ENCODE results near the gene CALML5.

Gene CALML5

GRCh38 chr10:5460468-5461202, 38.7 kb downstream of the CALML5 start:
- no peak for DNase-seq

GRCh38 chr10:5458949-5459747, 40.2 kb downstream of the CALML5 start:
- DNase-seq: no peak

GRCh38 chr10:5458425-5458824, 40.9 kb downstream of the CALML5 start:
- DNase-seq: no peak

GRCh38 chr10:5457741-5458140, 41.6 kb downstream of the CALML5 start:
- DNase-seq: no peak

- DNase-seq: no peak
Measured at GRCh38 chr10:5456563-5456962, 42.8 kb downstream of the CALML5 start.

GRCh38 chr10:5453749-5454489, 45.5 kb downstream of the CALML5 start:
- no peak for DNase-seq

GRCh38 chr10:5450605-5451384, 48.6 kb downstream of the CALML5 start:
- DNase-seq: no peak

GRCh38 chr10:5449823-5450222, 49.5 kb downstream of the CALML5 start:
- DNase-seq: peak; percentile 85 to 86

GRCh38 chr10:5449227-5449626, 50.1 kb downstream of the CALML5 start:
- DNase-seq: peak in 1 of 2 experiments; percentile 64
